Activated naive CD4-positive, alpha-beta T cell treated with Interleukin-2 at 50 U/mL for 16 hours (primary cell): ENCODE data around the gene SCYL3.
A peak's percentile ranks its signal among the peaks of the same experiment; 100 is the strongest.
"Not testable (repeated sequence)": the region's sequence is repeated elsewhere in the genome, so short reads cannot be mapped to it uniquely, and the experiment has no call there.

ENCODE experiments used
- DNase-seq: peaks from one replicate; pipeline ENCODE4 v3.0.0-alpha.2; 2020

The SCYL3 gene, protein sequence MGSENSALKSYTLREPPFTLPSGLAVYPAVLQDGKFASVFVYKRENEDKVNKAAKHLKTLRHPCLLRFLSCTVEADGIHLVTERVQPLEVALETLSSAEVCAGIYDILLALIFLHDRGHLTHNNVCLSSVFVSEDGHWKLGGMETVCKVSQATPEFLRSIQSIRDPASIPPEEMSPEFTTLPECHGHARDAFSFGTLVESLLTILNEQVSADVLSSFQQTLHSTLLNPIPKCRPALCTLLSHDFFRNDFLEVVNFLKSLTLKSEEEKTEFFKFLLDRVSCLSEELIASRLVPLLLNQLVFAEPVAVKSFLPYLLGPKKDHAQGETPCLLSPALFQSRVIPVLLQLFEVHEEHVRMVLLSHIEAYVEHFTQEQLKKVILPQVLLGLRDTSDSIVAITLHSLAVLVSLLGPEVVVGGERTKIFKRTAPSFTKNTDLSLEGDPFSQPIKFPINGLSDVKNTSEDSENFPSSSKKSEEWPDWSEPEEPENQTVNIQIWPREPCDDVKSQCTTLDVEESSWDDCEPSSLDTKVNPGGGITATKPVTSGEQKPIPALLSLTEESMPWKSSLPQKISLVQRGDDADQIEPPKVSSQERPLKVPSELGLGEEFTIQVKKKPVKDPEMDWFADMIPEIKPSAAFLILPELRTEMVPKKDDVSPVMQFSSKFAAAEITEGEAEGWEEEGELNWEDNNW

DNA sequence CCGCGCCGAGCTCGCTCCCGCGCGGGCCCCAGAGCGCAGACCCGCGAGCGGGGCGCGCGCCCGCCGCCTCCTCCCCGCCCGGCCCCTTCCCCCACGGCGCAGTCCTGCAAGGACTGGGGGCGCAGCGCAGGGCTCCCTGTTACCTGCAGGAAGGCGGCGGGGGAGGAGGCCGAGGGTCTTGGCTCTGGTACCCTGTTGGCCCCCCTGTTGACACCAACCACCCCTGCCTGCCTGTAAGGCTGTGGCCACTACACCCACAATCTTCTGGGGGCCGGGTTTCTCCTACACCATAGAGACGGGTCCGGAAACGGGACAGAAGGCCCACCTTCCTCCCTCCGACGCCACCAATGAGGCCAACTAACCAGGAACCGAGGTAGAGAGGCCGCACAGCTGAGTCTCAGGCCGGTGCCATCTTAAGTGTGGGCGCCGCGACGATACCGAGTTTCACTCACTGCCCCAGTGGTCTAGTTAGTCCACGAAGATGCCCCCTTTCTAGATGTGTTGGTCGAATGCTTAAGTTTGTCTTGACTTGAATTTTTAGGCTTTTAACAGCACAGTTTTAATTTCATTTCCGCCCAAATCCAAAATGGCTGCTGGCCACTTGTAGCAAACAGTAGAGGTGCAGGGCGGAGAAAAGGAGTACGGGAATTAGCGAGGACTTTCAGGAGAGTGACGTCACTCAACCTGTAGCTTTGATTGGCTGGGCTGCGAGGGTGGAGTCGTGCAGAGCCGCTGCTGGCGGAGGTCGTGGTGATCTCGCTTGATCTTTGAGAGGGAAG lies at the start of gene SCYL3:
TSS of gene SCYL3 (minus strand) at position 252 of the 779 bp plus-strand sequence. CDS start 5,056 bp downstream, outside the sequence.
- peak; percentile 89 for DNase-seq

DNA sequence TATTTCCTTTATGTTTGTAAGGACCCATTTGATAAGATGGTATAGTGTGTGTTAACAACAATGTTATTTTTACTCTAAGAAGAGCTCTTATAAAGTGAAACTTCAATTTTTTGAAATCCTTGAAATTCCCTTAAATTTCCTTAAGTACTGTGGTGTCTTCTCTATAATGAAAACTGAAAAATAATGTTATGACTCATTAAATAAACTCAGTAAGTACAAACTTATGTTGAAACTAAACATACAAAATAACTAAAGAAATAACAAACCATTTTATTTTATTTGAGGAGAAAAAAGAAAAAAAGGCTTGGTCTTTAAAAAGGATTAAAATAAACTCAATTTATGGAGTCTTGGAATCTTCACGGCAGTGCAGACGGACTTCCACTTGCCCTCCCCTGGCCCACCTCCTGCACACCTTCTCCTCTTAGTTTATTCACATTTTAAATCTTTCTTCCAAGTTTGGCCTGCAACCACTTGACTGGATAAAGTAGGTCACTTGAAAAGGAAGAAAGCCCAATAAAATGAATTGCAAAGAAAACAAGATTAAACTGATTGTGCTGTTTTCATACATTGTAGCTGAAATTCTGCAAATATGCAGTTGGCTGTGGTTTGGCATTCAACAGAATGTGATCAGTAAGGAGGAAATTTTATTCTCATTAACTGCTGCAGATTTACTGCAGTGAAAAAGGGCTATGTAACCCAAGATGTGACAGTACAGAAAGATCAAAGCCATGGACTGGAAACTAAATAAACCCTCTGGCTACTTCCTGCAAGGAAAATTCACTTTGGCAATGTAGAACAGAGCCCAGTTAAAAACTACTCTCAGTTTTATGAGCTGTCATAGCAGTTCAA lies 48.5 kb upstream of the SCYL3 start:
- DNase-seq = no peak

DNA sequence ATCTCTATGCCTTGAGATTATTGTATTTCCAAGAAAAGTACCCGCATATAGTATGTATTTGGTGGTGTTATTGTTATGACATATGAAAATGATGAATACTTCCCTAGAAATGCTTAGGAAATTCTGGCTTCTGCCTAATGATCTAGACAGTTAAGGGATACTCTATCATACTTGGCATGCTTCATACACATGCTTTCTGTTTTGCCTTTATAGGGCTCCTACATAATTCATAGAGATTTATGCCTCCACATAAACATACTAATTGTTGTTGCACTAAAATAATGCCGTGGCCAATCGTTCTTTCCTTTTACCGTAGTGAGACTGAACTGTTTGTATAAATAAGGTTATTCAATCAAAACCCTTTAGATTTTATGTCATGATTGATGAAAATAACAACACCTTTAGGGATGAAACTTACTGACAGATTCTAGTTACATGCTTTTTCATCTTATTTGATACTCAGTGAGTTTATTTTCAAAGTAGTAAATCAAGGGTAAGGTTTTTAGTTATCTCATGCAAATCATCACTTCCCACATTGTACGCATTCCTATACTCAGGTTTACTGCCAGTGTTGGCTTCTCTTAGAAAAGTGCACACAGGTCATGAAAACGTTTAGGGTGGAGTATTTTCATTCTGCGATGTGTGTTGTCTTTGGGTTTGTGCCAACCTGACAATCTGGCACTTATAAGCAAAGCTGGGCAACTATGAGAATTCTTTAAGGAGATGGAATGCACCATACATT lies 40.5 kb upstream of the SCYL3 start:
- no peak for DNase-seq

DNA sequence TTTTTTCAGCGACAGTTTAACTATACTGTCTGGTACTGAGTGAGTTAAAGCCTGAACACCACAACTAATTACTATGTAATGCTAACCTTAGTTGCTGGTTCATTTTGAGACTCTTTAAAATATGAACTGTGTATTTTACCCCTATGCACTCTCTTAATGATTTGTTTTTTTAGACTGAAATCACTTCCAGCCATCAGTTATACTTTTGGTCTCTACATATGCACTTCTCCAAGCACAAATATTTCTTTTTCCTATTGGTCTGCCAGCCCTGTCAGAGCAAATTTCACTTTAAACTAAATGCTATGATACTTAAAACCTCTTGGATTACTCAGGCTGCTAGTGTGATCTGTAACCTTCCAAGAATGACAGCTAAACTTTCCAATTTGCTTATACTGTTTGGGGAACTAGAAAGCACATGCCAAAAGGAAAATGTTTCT lies 38.1 kb upstream of the SCYL3 start:
- DNase-seq = no peak

DNA sequence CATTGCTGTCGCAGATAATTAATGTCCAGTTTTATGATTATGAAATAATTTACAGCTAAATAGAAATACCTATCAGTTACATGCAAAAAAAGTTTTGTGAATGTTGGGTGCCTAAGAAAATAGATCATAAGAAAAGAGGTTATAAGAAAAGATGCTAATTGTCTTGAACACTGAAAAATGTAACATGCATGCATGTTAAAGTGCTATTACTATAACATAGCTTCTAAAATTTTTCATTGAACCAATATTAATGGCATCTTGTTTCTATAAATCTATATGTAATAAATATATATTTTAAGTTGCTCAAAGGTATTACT lies 35.5 kb upstream of the SCYL3 start:
- DNase-seq = no peak

DNA sequence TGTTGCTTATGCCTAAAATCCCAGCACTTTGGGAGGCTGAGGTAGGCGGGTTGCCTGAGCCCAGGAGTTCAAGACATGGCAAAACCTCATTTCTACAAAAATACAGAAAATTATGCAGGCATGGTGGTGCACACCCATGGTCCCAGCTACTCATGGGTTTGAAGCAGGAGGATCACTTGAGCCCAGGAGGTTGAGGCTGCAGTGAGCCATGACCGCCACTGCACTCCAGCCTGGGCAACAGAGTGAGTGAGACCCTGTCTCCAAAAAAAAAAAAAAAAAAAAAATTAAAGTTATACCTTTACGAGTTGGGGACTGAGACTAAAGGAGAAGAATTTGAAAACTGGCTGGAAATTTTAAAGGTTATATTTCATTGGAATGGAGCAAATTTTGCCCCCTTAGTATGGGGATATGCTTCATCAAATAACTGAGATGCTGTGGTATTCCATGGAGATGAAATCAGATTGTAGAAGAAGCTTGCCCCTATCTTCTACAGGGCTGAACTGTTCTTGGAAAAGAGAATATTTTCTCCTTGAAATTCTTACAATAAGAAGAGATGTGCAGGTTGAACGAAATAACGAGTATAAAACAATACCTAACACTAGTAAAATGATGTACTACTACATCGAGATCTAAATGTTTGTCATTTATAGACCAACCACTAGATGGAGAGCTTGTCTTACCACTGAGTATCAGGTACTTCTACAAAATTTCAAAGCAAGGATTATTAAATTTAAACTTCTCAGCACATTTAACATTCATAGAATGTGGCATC lies 34.9 kb upstream of the SCYL3 start:
- DNase-seq = no peak

DNA sequence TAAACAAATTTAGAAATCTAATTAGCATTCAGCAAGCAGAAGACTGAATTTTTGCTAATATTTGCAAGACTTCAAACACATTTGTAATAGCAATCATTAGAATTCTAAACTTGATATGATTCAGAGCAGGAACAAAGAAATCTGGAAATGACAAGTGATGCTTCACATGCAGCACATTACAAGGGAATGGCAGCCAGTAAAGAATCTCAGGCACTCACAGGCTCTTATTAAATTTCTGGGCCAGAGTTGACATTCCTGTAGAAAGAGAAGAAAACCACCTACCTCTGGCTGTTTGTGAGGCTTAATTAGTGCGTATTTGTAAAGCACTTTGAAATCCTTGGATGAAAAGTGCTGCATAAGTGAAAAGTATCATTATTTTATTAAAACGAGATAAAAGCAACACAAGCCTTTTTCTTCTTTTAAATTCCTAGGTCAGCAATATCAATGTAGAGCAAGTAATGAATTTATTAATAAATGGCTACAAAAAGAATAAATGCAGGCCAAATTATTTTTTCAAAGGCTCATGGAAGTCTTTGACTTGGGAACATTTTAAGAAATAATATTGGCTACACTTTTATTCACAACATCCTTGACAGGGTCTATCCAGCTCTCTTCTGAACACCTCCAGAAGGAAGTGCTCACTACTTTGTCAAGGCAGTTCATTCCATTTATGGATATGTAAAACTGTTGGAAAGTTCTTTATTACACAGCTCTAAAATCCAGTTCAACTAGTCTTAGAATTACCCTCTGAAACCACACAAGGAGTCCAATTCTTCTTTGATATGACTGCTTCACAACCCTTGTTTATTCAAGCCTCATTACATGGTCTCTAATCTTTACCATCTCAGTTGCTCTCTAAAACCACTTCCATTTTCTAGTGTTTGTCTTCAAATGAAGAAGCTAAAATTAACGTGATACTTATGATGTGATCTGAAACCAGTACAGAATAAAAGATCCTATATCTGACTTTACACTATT lies 32.1 kb upstream of the SCYL3 start:
- DNase-seq = no peak

DNA sequence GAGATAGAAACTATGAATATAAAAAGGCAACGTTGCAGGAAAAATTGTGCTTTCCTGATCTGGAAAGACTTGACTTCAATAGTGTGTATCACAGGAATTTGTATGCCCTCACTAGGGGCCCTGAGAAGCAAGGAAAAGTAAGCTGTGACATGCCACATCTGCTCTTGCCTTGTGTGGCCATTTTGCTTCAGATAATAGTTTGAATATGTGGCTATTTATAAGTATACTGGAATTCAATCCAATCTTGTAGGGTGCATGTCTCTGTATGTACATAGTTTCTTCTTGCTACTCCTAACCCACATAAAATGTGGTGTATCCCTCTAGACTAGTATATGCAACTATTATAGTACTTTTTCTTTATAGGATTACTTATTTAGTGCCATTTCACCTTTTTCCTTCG lies 31.1 kb upstream of the SCYL3 start:
- DNase-seq = no peak

DNA sequence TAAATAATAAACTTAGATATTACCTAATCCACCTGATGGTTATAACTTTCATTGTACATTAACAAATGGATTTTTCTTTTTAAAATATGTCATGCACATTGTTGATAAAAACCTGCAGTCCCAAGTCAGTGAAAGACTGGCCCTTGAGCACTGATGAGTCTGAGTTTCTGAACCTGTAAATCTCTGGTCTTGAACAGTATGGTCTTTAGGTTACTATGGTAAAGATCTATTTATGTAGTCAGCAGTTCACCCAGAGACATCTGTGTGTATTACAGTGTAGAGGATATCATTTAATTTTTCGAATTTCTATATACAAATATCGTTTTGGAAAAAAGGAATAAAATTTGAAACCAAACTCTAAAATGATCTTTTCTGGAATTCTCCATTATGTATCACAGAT lies 30.4 kb upstream of the SCYL3 start:
- no peak for DNase-seq

DNA sequence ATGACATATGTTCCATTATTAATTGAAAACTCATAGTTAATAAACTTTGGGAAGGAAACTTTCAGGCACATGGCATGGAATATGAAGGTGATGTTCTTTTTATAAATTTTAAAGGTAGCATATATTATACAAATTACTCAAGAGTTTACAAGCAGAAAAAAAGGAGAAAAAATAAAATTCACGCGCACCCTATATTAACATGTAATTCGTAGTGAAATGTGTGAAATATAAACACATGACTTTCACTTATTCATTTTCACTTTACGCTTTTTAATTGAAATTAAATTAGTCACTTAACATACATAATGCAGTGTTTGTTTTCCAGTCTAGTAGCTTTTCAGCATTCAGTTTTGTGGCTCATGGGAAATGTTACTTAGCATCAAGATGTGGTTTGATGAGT lies 27.4 kb upstream of the SCYL3 start:
- no peak for DNase-seq

DNA sequence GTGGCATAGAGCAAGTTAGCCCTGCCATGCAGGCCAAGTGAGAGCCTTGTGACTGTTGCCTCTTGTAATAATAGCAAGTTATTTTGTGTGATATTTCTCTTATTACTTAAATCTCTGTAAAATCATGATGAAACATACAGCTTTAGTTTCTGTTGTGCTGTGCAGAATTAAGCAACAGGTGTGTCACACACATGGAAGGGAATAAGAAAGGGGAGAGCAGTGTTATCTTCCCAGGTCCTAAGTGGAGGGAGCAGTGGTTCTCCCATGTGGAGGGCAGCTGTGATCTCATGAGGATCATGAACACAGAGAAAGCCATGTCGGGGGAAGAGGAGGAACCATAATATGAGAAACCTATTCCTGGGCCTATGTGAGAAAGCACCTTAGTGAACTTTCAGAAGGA lies 25.2 kb upstream of the SCYL3 start:
- no peak for DNase-seq

DNA sequence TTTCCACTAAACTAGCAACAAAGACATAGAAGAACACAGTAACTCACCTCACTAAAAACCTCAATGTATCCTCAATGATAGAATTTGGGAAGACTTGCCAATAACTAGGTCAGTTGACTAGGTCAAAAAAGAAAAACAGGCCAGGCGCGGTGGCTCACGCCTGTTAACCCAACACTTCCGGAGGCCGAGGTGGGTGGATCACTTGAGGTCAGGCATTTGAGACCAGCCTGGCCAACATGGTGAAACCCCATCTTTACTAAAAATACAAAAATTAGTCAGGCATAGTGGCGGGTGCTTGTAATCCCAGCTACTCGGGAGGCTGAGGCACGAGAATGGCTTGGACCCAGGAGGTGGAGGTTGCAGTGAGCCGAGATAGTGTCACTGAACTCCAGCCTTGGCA lies 24.5 kb upstream of the SCYL3 start:
- DNase-seq = not testable (repeated sequence)

DNA sequence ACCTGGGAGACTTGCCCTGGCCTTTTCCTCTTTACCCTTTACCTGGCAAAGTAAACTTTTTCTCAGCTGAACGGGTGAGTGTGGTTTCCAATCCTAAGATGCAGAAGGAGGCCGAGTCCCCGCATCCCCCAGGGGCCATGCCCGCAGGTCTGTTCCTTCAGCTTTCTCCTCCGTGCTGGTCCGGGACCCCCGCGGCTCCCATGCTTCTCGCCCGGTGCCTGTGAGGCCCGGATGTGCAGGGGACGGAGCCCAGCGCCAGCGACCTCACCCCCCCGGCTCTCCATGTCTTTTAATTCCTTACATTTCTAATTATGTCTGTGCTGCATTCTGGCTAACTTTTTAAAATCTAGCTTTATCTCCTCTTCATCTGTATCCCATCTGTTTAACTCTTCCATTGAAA lies 21.5 kb upstream of the SCYL3 start:
- no peak for DNase-seq

DNA sequence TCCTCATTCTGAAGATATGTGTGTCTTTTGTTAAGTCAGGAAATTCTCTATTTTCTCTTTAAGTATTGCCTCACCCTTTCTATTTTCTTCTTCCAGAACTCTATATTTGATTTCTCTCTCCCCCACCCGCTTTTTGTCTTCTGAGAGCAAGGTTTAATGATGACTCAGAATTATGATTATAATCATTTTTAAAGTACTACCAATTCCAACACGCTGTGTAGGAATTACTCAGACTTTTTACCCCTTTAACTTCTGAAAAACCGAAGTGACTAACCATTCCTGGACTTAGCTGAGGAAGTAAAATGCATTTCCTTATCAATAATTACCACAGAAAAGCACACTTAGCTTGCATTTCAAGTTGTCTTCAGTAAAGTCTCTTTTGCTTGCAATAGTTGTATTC lies 20.8 kb upstream of the SCYL3 start:
- no peak for DNase-seq

DNA sequence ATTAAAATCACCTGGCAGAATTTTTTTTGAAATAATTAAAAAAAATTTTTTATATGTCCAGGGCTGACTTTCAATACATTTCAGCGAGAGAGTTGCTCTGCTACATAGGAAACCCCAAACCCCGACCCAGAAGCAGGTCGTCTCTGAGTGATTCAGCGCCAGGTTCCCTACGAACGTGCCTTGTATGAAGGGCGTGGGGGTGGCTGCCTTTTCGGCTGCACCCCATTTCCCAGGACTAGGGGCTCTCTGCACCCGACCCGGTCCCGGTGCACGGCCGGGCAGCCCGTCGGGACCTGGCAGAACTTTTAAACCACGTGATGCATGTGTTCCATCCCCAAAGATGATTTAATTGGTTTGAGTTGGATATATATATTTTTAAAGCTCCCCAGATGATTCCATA lies 15.8 kb upstream of the SCYL3 start:
- no peak for DNase-seq

DNA sequence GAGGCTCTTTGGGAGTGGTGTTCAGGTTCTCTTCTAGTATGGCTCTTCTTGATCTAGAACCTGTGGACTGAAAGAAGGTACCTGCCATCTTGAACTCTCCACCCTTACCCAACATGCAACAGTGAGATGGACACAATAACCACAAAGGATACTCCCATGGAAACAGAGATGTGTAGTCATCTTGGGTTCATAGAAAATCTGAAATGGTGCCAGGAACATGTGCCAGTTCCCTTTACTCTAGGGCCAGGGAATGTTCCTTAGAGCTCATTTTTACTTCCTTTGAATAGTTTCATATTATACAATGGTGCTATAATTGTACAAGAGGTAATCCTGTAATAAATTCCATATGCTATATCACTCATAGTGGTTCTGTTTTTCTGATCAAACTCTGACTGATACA lies 13.2 kb upstream of the SCYL3 start:
- DNase-seq = no peak

DNA sequence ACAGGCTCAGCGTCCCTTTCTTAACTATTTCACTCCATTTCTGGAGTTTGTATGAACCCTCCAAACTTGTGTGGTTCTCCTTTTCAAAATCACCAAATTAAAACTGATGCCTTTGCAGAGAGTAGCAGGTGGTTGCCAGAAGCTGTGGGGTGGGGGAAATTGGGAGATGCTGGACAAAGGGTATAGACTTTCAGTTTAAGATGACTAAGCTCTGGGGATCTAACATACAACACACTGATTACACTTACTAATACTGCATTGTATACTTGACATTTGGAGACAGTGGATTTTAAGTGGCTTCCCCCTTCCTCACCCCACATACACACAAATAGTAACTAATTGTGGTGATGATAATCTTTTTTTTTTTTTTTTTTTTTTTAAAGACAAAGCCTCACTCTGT lies 11.1 kb upstream of the SCYL3 start:
- DNase-seq = no peak

DNA sequence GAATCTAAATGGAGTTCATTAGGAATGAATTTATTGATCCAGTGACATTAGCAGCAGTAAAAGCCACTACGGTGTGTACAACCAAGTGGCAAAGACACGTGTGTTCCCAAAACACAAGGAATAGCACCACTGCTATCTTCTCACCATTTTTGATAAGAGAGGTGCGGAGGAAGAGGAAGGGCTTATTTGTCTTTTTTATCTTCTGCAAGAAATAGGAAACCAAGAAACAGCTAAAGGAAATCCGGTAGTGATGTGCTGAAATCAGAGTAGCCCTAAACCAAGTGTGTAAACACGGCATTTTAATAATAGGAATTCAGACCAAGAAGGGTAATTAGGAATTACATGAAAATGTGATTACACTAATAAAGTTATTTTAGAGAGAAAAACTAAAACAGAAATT lies 9.1 kb upstream of the SCYL3 start:
- DNase-seq = no peak

DNA sequence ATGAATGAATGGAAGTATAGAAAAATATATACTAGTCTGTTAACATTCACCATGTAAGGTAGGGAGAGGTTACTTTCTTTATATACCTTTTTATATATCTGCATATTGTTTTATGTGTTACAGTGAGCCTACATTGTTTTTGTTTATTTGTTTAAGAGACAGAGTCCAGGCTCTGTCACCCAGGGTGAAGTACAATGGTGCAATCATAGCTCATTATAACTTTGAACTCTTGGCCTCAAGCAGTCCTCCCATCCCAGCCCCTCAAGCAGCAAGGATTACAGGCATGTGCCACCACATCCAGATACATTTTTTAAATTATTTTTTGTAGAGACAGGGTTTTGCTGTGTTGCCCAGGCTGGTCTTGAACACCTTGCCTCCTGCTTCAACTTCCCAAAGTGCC lies 7.4 kb upstream of the SCYL3 start:
- no peak for DNase-seq

DNA sequence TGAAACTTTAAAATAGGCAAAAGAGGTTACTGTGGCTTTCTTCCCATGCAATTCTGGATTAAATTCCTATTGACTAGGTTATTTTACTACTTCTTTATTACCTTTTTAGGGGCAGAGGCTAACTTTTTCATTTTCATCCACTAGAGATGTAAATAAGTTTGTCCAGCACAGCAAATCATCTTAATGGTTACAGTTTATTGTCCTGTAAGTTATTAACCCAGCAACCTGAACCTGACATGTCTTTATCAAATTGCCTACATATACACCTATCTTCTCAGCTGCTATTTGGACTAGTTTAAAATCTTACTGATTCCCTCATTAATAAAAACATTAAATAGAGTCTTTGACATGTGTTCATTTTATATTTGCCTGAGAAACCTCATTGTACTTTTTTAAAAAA lies 6.9 kb upstream of the SCYL3 start:
- no peak for DNase-seq
